Islet precursor cell (in vitro differentiated cells): ENCODE data around the gene GINS1.

ENCODE experiments used
- DNase-seq: peaks from one replicate; pipeline ENCODE4 v3.0.0-alpha.2; 2018

The GINS1 gene

DNA sequence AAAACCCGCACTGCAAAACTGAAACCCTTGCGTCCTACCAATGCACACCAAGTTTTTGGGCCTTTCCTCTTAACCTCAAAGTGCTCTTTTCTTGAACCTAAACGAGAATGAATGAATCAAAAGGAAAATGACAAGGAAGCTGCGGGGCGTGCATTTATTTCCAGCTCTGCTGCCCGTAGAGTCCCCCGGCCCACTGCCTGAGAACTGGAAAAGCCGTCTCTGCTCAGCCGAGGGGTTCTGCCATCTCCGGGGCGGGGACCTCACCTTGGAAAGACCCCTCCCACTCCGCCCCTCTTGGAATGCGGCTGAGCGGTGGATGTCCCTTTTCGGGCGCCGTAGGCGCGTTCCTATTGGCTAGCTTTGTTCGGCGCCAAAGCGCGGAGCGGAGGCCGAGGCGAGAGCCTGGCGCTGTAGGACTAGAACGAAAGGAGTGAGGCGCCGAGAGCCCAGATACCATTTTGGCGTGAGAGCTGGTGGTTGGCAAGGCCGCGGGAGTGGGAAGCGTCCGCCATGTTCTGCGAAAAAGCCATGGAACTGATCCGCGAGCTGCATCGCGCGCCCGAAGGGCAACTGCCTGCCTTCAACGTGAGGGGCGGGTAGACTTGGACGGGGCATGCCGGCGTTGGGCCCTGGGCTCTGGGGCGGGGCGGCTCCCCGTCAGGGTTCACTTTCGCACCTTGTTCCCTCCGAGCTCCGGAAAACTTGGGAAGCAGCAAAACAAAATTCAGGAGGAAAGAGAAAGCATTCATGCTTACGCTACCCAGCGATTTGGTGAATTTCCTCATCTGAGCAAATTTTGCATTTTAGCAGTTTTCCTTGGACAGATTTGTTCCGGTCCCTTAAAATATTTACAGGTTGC lies at the start of gene GINS1:
Gene GINS1 (plus strand): TSS at position 363 of the 859 bp plus-strand sequence. CDS start 148 bp downstream, at position 511.
- peak; percentile 97 for DNase-seq

DNA sequence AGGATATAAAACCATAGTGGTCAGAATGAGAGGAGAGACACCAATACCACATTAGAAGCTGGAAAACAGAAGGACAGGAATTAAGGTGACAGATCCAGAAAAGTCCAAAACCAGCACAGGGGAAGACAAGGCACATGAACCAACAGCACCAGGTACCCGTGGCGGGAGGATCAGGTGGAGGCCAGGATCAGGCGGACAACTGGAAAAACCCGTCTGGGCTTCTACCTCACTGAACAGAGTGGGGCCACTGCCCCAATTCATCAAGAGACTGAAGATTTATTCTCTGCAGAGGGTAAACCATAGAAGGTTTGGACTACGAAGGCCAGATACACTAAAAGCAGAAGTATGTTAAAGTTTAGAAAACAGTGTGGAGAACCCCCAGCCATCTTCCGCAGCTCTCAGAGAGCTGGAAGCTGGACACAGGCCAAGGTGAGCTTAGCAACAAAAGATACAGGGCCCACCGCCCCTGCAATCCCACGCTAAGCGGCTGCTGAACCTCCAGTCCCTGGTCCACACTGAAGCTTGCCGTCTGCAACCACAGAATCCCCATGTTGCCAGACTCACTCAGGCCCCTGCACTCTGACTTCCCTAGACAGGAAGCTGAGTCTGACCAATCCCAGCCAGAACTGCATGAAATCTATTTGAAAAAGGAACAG lies 46.7 kb upstream of the GINS1 start:
- peak; percentile 79 for DNase-seq

DNA sequence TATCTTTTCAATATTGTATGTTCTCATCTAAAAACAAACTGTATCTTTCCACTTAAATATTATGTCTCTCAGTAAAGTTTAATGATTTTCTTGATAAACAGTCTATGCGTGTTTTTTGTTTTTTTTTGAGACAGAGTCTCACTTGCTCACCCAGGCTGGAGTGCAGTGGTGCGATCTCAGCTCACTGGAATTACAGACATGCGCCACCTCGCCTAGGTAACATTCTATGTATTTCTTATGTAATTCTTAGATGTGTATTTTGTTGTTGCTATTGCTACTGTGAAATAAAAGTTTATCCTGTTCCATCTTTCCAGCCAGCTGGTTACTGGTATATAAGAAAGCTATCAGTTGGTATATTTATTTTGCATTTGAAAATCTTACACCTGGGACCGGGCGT lies 46.2 kb upstream of the GINS1 start:
- DNase-seq: peak; percentile 73

DNA sequence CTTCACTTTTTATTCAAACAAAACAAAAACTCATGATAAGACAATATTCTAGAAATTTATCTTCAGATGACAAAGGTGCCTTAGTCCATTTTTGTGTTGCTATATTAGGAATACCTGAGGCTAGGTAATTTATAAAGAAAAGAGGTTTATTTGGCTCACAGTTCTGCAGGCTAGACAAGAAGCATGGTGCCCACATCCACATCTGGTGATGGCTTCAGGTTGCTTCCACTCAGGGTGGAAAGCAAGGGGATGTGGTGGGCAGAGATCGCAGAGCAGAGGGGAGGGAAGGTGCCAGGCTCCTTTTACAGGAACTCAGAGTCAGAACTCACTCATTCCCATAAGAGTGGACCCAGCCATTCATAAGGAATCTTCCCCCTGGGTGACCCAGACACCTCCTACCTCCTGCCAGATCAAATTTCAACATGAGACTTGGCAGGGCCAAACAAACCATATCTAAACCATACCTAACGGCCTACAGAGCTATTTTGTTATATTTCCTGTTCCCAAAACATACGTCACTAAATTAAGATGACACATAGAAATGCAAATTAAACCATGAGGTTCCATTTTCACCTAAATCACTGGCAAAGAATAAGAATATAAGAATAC lies 43.2 kb upstream of the GINS1 start:
- no peak for DNase-seq

DNA sequence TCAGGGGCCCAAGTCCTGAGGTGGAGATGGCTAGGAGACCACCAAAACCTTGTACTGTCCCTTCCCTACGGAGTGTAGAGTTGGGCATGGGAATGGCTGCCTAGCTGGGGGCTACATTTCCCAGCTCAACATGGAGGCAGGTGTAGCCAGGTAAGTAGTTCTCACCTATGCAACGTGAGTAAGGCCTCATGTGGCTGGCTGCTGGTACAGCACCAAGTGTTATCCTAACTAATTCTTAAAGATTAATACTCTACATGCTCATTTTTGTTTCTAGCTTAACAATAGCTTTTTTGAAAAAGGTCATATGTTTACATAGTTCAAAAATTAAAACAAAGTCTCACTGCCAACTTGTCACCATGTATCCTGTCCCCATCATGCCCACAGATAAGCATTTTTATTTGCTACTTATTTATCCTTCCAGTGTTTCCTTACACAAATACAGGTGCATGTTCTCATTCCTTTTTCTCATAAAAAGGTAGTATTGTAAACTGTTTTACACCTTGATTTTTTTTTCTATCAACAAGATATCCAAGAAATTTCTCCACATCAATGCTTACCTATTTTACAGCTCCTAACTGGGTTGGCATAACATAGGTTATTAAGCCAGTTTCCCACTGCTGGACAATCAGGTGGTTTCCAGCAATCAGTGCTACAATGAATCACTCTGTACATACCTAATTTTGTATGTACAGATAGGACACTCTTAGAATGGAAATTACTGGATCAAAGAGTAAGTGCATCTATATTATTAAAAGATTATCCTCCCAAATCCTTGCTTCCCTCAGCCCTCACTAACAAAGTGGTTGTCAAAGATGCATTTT lies 42.4 kb upstream of the GINS1 start:
- no peak for DNase-seq

DNA sequence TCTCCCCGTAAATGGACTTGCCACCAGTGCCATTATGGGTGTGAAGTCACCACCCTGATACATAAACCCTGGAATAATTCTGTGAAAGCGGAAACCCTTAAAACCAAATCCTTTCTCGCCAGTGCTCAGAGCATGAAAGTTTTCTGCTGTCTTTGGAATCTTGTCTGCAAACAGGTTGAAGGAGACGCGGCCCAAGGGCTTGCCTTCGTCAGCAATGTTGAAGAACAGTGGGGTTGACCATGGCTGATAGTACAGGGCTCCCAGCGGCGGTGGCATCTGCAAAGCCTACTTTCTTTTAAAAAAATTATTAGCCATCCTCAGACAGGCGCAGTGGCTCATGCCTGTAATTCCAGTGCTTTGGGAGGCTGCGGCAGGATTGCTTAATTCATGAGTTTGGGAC lies 38.9 kb upstream of the GINS1 start:
- DNase-seq: no peak

DNA sequence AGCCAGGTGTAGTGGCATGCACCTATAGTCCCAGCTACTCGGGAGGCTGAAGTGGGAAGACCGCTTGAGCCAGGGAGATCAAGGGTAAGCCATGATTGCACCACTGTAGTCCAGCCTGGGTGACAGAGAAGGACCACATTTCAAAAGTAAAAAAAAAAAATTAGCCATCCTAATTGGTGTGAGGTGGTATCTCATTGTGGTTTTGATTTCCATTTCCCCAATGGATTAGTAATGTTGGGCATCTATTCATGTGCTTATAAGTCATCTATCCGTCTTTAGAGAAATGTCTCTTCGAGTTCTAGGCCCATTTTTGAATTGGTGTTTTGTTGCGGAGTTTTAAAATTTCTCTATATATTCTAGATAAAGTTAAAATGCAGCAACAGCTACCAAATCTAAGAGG lies 38.5 kb upstream of the GINS1 start:
- DNase-seq: no peak

DNA sequence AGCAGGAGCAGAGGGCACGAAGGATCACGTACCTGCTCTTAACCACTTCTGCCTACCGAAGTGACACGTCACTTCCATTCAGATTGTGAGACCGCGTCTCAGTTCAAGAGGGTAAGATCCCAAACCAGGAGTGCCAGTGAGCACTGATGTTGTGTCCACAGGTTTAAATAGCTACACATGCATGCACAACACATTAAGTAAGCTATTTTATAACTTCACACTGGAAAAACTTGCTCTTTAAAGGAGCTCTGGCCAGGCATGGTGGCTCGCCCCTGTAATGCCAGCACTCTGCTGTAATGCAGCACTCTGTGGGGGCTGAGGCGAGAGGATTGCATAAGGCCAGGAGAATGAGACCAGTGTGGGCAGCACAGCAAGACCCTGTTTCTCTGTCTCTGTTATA lies 37.9 kb upstream of the GINS1 start:
- DNase-seq: no peak

DNA sequence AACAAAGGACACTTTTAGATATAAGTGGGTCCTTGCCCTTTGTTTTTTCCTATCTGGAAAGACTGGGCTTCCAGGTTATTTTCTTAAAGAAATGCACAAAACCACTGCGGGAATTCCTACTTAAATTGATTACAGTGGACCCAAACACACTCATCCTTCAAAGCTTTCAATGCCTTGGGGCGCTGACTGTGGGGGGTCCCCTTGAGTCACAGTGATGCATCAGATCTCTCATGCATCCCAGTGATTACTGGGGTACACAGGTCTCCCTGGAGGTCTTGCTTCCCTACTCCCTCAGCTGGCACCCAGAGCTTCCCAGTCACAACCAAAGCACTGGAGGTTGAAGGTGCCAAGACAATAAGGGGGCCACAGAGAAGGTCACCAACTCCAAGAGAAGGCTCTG lies 37.5 kb upstream of the GINS1 start:
- no peak for DNase-seq

DNA sequence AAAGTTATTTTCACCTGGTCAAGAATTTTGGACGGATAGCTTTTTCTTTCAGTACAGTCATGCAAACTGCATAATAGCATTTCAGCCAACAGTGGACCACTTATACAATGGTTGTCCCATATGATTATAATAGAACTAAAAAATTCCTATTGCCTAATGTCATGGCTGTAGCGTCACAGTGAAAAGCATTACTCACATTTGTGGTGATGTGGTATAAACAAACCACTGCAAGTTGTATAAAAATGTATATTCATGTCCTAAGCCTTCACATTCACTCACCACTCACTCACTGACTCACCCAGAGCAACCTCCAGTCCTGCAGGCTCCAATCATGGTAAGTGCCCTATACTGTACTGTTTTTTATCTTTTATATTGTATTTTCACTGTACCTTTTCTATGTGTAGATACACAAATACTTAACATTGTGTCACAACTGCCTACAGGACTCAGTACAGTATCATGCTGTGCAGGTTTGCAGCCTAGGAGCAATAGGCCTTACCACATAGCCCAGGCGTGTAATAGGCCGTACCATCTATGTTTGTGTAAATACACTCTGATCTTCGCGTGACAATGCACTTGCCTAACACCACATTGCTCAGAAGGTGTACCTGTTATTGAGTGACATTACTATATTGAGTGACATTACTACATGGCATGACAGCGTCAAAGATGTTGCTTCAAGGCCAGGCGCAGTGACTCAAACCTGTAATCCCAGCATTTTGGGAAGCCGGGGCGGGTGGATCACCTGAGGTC lies 34.7 kb upstream of the GINS1 start:
- no peak for DNase-seq

DNA sequence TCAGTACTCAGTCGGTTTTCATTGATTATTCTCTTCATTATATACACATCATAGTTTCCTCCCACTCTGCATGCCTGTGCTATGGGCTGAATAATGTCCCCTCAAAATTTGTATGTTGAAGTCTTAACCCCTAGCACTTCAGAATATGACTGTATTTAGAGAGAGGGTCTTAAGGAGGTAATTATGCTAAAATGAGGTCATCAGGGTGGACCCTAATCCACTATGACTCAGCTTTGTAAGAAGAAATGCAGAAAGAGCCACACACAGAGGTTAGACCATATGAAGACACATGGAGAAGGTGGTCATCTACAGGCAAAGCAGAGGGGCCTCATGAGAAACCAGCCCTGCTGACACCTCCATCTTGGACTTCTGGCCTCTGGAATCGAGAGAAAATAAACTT lies 32.6 kb upstream of the GINS1 start:
- DNase-seq: no peak

DNA sequence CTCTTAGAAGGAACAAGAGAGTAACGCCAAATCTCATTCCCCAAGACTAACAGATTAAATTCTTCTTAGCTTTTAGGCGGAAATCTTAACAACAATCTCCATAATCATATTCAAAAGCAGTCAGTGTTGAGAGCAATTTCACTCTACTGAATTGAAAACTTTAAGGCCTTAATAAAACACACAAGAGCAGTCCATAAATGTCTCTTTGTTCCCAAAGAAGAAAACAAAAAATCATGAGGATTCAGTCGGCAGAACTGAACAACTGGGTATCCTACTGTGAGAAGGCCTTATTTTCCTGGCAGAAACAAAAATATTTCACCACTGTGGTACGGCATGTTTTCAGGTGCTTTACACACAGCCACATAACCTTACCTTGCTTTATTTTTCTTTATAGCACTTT lies 31.2 kb upstream of the GINS1 start:
- DNase-seq: no peak

DNA sequence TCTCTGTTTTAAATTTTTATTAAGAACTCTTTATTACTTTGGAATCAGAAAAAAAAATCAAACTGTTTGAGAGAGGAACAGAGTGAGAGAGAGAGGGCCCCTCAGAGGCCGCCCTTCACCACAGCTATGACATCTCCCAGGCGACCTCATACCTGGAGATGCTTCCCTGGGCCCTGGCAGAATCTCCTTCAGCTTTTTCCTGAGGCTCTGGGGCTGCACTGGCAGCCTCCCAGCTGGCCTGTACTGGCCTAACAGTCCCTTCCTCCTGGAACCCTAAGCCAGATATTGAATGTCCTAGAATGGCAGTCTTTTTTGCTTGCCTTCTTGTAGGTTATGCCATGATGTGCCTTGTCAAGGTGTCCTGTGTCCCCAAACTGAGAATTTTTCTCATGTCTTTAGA lies 30.6 kb upstream of the GINS1 start:
- no peak for DNase-seq

DNA sequence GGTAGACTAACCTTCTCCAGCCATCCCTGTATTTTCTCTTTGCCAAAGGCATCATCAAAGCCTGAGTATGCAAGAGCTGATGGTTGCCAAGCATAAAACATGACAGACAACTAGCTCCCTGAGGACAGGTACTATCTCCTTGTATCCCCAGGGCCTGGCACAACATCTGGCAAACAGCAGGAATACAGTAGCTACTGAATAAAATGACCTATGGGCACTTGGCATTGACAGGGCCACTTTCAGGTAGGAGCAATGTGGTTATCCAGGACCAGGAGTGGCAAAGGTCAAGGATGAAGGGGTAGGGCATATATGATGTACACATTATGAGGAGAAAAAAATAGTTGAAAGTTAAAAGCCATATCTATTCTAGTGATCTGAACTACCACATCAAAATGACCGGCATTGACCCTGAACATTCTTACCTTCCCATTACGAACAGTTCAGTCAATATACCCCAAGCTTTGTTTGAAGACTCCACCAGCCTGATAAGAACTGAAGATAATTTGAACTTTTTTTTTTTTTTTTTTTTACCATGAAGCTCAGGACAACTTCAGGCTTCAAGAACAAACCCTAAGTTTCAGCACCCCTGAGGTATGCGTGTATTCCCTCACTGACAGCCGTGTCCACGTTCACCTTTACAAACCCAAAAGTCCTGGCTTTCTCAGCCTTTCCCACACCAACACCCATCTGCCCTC lies 29.1 kb upstream of the GINS1 start:
- no peak for DNase-seq

DNA sequence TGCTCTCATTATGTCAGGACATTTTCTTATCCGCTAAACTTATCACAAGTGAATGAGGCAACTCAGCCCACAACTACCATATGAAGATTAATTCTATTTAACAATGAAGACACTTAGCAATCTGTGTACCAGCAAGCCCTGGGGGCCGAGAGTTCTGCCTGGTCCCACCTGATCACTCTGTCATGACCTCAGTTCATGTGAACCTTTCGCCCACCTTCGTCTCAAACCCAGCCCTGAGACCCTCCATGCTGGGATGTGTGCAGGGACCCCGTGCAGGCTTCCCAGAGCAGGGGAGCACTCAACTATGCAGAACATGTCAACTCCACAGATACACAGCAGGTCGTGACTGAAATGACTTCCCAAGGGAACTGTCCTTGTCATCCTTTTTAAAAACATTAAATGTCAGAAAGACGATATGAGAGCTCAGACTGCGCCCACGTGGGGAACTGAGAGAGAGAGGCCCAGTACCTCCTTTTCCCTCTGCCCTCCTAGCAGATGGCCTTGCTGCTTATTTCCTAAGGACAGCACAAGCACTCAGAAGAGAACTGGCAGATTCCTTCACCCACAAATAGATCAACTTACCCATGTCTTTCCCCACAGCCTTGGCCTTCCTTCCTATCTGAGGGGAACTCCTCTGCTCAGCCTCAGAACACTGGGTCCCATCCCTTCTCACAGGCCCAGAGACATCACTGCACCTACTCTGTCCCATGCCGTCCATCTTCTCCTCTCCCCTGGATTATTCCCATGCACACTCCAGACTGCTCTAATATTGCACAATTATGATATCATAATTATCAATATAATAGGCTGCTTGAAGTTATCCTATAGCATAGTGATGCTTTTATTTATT lies 28.4 kb upstream of the GINS1 start:
- DNase-seq: no peak

DNA sequence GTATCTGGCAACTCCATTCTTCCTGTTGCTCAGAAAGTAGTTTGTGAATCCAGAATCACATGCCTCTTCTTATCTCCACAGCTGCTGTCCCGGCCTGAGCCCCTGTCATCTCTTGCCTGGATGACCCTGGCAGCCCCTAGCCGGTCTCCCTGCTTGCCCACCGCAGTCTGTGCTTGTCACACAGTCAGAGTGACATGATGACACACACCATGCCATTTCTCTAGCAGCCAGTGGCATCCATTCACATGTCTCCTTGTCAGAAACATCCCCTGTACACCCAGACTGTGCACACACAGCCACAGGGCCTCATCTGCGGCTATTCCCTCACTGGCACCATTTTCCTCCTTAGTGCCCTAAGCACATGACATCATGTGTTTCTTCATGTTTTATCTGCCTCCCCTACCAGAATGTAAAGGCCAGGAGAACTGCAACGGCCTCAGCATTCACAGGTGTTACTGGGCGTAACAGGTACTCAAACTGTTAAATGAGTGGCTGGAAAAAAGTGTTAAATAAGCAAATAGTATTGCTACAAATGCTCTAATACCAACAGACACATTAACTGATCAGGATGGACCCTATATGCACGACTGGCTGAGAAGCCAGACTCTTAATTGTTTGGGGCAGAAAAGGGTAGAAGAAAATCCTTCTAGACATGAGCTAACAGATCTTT lies 26.4 kb upstream of the GINS1 start:
- no peak for DNase-seq

DNA sequence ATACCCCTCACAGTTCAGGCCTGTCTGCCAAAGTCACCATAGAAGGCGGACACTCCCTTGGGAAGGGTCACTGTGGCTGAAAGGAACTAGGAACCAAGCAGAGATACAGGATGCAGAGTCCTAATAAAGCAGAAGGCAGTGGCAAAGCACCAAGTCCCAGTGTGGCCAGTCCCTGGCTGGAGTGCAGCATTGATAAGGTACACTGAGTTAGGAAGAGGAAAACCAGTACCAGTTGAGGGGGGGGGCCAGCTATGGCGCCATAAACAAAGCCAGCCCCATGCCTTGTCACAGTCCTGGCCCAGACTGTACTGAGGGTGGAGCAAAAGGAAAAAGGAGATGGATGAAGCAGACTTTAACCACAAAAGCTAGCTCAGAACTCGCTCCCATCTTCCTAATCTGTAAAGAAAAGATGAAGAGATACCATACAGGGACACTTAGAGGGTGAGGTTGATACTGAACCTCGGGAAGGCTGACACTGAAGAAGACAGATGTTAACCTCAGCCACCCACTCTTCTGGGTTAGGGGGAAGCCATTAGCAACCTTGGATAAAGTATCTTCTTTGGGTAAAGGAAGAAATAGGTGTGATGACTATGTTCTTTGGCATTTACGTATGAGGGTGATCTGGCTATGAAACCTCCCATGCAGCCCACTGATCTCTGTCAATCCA lies 24.6 kb upstream of the GINS1 start:
- DNase-seq: no peak

DNA sequence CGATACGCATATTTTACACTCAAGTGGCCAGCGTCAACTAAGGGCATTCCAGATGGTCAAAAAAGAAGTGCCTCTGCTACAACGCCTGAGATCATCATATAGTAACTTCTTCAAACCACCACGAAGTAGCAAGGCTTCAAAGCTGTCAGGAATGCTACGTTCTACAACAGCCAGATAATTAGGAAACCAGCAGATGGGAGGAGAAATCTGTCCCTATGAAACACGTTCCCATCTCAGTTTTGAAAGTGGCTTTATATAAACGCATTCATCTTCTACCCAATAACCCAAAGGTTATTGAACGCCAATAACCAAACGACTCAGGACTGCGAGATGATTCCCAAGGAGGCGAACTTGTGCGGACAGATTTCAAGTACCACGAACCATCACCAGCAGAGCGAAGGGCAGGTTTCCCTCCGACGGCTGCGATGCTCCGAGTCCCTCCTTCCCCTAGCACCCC lies 18.0 kb upstream of the GINS1 start:
- DNase-seq: no peak

DNA sequence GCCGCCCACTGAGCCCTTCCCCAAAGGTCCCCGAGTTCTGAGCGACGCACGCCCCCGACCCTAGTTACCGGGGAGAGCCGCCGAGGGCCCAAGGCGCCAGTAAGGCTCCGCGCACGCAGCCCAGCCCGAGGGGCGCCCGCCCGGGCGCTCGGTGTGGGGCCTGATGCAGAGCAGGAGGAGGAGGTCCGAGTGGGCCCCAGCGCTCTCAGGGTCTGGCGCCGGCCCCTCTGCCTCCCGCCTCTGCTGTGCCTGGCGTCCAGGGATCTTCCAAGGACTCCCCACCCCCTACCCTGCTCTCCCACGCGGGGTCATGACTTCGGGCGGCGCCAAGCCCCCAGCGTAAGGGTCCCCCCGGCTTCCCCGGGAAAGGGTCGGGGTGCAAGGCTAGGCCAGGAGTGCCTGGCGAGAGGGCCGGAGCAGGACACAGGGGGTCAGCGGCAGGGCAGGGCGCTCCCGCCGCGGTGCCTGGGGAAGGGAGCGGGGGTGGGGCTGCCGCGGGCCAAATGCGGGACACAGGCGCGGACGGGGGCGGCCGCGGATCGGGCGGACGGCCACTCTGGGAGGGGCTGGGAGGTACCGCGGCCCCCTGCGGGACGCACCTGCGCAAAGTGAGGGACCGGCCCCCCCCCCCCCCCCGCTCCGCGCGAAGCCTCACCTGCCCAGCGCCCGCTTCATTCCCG lies 17.5 kb upstream of the GINS1 start:
- peak; percentile 79 for DNase-seq
